ENCODE data around the gene GOSR2. TPM values are rescaled to one million over a fixed set of nuclear protein-coding genes. Genes with fewer than 3 reads are reported as not detected.
A peak's percentile ranks its signal among the peaks of the same experiment; 100 is the strongest.
"Not testable (repeated sequence)": the region's sequence is repeated elsewhere in the genome, so short reads cannot be mapped to it uniquely, and the experiment has no call there.

GOSR2 gene
- total RNA-seq, 1 donor from 2014 or later, result 32.0 TPM

DNA sequence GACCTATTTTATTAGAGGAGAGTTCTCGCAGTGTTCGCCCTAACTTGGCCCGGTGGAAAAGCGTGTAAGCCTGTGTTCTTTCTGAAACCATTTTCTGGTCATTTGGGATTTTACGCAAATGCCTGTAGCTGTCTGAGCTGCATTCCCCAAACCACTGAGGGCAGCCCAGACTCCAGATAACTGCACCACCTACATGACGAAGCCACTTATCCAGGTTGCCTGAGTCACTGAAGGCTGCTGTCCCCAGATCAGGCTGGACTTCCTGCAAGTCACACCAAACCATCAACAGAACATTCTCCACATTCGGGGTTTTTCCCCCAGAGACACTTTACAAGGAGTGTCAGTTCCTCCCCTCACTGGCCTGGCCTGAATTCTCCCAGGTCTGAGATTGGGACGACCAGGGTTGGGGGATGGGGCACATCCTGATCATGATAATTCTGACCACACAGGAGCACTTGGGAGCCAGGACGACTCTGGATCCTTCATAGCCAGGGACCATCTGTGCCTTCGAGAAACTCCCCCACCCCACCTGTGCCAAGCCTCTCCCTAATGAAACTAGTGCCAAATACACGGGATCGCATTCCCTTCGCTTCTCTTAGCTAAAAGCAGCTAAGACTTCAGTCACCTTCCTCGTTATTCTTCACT is 53.8 kb downstream of the GOSR2 start:
- DNase-seq (no peak), ATAC-seq (ENCODE audit: poor library complexity) (no peak)
- intact Hi-C loops (cut with DNase I), result no loop called here

DNA sequence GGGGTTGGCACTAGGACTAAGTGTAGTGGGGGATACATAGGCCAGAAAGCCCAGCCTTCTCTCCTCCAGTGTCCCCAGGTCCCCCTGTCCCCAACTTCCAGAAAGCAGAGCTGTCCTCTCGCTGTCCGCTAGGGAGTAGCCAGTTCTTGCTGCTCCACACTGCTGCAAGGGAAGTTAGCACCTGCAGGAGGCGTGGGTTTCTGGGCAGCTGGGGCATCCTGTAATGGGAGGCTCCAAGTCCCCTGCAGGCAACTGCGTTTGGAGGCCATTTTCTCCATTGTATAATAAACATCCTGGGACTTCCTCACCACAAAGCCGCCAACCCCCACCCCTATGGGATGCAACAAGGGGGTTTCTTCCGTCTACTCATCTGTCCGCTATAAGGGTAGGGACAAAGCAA is 54.4 kb downstream of the GOSR2 start:
- intact Hi-C loops (cut with DNase I), result no loop called here
- no peak for ATAC-seq (ENCODE audit: poor library complexity)
- no peak for DNase-seq

DNA sequence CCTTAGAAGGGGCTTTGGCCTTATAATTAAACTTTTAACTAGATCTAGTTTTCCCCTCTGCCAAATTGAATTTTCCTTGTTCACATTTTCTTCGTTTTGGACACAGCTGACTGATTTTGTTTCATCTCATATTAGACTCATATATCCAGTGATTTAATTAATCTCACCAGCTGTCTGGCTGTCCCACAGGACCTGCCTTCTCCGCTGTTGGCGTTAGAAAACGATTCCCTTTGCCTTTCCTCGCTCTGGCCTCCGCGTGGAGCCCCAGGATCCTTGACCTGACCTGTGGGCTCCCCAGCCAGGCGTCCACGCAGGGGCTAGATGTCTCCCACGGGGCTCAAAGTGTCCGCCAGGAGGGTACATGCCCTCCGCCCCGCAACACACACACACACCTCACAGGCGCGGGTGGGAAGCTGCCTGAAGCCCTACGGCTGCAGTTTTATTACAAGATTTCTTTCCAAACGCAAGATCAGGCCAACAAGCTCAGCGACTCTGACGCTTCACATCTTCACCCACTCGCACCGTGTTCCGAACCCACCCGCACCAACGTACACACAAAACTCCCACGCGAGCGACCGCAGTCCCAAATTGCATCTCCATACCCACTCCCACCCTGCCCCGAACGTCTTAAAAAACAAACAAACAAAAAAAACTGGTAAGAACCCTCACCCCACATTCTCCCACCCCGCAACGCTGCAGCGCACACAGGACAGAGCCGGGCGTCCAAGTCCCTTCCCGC is 55.0 kb downstream of the GOSR2 start:
- intact Hi-C loops (cut with DNase I), result no loop called here
- DNase-seq (no peak), ATAC-seq (ENCODE audit: poor library complexity) (no peak)

DNA sequence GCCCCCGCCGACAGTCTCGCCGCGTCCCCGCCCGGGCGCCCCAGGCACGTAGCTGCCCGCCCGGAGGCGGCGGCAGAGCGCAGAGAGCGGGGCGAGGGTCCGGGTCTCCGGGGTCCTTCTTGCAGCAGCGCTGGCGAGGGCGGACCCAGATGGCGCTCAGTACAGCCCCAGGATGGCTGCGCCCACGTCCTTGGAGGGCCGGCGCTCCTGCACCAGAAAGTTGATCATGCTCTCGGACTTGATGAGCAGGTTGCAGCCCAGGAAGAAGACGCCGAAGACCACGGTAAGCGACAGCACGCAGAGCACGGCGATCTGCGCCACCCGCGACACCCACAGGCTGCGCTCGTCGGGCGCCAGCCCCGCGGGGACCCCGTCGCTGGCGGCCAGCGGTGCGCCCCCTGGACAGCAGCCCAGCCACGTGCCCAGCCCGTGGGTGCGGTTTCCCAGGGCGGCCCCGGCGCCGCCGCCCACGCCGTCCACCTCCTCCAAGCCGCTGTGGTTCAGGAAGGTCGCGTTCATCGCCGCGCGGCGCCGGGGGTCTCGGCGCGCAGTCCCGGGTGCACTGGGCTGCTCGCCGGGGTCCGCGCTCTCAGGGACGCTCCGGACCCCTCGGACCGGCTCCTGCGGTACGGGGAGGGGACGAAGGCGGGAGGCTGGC is 55.7 kb downstream of the GOSR2 start:
- intact Hi-C loops (cut with DNase I), result no loop called here
- DNase-seq (no peak), ATAC-seq (ENCODE audit: poor library complexity) (peak; percentile 25)

DNA sequence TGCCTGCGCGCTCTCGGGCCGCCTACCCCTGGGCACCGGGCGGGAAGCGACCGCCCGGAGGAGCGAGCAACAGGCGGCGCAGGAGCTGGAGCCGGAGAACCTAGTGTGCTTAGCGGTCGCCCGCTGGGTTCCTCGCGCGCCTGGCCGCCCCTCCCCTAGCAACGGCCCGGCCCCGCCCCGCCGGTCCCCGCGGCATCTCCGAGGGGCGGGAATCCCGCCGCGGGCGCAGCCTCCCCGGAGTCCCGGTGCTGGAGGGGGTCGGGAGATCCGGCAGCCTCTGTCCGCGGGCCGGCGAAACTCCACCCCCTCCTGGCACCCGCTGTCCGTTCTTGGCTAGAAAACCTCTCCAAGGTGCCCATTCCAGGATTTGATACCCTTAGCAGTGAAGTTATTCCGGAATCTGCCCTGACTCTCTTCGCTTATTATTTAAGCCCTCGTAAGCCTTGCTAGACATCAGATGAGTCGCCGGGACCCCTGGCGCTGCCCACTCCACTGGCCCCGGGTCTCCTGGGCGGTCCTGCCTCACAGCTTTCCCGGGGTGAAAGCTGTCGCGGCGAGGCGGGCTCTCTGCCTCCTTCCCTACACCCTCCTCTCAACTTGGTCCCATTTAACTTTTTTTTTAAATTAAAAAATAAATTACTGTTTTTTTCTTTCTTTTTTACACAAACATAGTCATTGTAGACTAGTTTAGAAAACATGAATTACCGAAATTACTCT is 56.3 kb downstream of the GOSR2 start, which contains the start of gene RPRML:
Gene RPRML, minus strand, starts transcription at position 107 of the 717 bp plus-strand sequence. CDS start 246 bp downstream, outside the sequence.
- intact Hi-C loops (cut with DNase I), result no loop called here
- DNase-seq (peak; percentile 58), ATAC-seq (ENCODE audit: poor library complexity) (peak; percentile 85)

DNA sequence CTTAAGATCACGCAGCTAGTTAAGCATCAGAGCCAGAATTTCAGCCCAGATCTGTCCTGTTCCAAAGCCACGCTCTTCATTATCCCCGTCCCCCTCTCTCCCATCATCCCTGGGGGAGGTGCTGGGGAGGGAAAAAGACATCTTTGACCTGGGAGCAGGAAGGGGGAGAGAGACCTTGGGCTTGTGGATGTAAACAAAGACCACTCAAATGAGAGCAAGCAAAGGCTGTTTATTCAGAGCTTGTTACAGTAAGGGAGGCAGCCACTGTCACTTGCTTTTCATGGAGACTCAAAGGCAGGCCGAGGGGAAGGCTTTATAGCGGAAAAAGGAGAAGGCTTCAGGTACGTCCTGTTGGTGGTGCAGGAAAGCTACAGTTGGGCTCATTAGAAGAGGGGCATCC is 59.6 kb downstream of the GOSR2 start:
- no peak for DNase-seq
- intact Hi-C loops (cut with DNase I), result no loop called here

DNA sequence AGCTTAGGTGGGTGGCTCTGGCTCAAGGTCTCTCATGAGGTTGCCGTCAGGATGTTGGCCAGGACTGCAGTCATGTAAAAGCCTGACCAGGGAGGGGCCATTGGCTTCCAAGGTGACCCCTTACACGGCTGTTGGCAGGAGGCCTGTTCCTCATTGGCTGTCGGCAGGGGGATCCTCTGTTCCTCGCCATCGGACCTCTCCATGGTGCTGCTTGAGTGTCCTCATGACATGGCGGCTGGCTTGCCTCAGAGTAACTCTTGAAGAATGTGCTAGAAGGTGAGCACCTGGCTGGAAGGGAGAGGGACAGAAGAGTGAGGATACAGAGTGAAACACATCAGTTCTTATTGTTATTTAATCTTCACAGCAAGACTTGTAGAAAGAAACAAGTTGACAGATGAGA is 60.8 kb downstream of the GOSR2 start:
- ATAC-seq (ENCODE audit: poor library complexity), result no peak
- no peak for DNase-seq
- intact Hi-C loops (cut with DNase I), result no loop called here

More for the DNA sequence above, 59.6 kb downstream of the GOSR2 start:
- no peak for ATAC-seq (ENCODE audit: poor library complexity)

DNA sequence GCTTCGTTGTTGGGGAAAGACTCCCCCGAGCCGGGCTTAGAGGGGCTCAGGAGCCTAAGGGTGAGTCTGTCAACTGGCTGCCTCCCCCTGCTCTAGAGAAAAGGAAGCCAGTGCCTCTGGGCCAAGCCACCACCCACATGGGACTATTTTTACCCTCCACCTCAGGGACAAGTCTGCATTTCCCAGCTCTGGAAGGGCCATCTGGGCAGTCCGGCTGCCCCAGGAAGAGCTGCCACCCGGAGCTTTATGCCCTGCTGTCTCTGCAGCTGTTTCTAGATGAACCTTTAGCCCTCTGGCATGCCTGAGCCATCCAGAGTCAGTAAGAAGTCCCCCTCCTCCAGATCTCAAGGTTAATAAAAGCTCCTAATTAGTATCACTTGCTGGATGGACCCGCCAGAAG is 61.4 kb downstream of the GOSR2 start:
- ATAC-seq (ENCODE audit: poor library complexity) (peak; percentile 92), DNase-seq (no peak)
- intact Hi-C loops (cut with DNase I), result no loop called here

DNA sequence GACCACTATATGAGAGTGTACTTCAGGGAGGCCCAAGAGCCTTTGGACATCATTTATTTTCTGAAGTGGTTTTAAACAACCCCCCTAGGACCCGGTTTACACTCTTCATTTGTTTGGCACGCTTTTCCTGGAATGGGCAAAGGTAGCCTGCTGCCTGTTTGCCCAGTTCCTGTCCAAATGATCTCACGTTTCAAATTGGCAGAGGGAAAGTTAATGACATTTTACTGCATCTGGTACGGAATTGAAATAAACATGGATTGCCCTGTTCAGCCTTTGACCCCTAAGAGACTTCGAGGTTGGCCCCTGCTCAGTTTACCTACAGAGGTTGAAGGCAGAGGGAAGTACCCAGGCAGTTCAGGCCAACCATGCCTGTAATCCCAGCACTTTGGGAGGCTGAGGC is 61.9 kb downstream of the GOSR2 start:
- DNase-seq, result no peak
- intact Hi-C loops (cut with DNase I), result no loop called here
- ATAC-seq (ENCODE audit: poor library complexity), result peak; percentile 56

DNA sequence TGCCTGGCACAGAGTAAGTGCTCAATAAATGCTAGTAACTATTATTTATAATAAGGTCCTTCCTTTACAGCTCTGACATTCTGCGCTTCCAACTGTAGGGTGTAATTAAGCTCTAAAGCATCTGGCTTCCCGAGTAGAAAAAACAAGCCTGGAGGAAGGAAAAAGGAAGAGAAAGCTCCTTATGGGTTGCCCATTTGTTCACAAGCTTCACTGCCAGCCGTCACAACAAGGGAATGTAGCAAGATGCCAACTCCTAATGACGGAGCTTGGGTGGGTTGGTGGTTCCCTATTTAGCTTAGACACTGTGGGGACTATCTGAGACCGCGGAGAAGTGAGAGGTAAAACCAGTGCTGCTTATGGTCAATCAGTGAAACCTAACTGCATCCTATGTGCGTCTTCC is 63.4 kb downstream of the GOSR2 start:
- no peak for ATAC-seq (ENCODE audit: poor library complexity)
- intact Hi-C loops (cut with DNase I), result no loop called here
- DNase-seq, result no peak

DNA sequence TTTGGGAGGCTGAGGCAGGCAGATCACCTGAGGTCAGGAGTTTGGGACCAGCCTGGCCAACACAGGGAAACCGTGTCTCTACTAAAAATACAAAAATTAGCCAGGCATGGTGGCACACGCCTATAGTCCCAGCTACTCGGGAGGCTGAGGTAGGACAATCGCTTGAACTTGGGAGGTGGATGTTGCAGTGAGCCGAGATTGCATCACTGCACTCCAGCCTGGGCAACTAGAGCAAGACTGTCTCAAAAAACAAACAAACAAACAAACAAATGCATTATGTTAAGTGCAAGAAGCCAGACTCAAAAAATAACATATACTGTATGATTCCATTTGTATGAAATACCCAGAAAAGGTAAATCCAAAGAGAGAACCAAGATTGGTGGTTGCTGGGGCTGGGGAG is 65.0 kb downstream of the GOSR2 start:
- ATAC-seq (ENCODE audit: poor library complexity); intact Hi-C loops (cut with DNase I); DNase-seq: not testable (repeated sequence)

DNA sequence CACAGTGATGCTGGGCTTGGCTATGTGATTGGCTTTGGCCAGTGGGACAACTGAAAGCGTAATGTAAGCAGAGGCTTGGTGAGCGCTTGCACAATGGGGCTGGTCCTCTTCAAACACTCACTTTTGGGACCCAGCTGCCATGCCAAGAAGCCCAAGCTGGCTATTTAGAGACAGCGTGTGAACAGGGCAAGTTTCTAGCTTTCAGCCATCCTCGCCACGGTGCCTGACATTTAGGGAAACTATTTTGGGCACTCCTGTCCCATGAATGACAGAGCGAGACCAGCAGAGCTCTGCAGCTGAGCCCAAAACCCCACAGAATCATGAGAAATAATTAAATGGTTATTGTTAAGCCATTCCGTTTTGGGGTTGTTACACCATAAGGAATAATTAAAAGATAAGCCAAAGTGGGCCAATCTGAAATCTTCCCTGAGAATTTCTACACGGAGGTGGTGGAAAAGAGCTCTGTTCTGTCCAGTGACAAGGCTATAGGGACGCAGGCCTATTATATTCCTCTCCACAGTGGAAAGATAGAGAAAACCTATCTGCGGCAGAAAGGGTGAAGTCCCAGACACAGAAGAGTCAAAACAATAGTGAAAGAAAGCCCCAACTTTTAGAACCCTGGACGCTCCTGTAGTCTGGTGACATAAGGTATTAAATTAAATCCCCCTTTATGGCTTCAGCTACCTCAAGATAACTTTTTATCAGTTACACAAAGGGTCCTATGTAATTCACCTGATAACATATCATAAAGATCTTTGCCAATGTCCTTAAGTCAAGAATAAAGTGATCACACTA is 66.9 kb downstream of the GOSR2 start:
- no peak for ATAC-seq (ENCODE audit: poor library complexity)
- intact Hi-C loops (cut with DNase I), result loop anchor here (10.0 kb wide), 1 partner anchor 145 kb away; no protein-coding TSS in a partner anchor
- no peak for DNase-seq

DNA sequence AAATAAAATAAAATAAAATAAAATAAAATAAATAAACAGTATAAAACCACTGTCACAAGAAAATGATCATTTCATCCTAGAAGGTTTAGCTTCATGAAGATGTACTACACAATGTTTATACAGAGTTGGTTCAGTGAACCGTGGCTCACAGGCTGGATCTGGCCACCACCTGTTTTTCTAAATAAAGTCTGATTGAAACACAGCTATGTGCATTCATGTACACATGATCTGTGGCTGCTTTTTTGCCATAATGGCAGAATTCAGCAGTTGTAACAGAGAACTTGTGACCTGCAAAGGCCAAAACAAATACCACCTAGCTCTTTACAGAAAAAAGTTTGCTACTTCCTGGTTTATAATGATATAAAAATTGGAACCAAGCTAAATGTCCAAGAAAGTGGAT is 68.7 kb downstream of the GOSR2 start:
- intact Hi-C loops (cut with DNase I), result loop anchor here (10.0 kb wide), 1 partner anchor 147 kb away; no protein-coding TSS in a partner anchor

More for the DNA sequence above, 68.7 kb downstream of the GOSR2 start:
- ATAC-seq (ENCODE audit: poor library complexity) (no peak), DNase-seq (no peak)

Small RNAs within 50 kb of the gene (microRNA-seq; reads per million reads assigned to microRNA genes)
- gene MIR5089, result not detected

Other genes starting within 250 kb of the GOSR2 start
- 0.91 TPM for gene WNT3, start 104.5 kb upstream of the GOSR2 start, total RNA-seq
- gene WNT9B, start 71.6 kb upstream of the GOSR2 start, total RNA-seq, result 0.13 TPM
- not detected for gene RPRML, start 56.1 kb downstream of the GOSR2 start, total RNA-seq